HepG2 (cell line): ENCODE measurements around the gene RXFP3. TPM values are rescaled to one million over a fixed set of nuclear protein-coding genes. Genes with fewer than 3 reads are reported as not detected.

Source experiments
- ATAC-seq: fragments of 200-7000 bp; cut with Tn5 transposase; 3 replicates; pipeline ENCODE4 v1.9.1; 2020; ENCODE audit warnings: mild to moderate bottlenecking, moderate library complexity
- BruUV-seq: library from RNA; stranded (reverse); fragments of 400-500 nt; replicated peaks from 2 replicates; lab custom pipeline; 2021; lab: Mats Ljungman, UMichigan
- CTCF ChIA-PET: fragments of 300-600 bp; formaldehyde crosslinking; extraction: SDS; loops from one replicate; lab custom pipeline; 2021; ENCODE audit warnings: low total read pairs, inconsistent platforms, low intra/inter-chr PET ratio; lab: Yijun Ruan, JAX
- POLR2A ChIA-PET: fragments of 350-600 bp; sonication (Branson Sonifier 250); formaldehyde crosslinking; loops from one replicate; lab custom pipeline; 2020; ENCODE audit warnings: antibody characterized with exemption, inconsistent platforms; lab: Yijun Ruan, JAX
- DNase-seq: peaks from one replicate; pipeline ENCODE4 v3.0.0-alpha.2; 2015; ENCODE audit warnings: low spot score
- FAIRE-seq: peaks from 3 replicates; lab custom pipeline; 2011; peaks lifted over from hg19 to GRCh38; lab: Jason Lieb, UNC
- H2AFZ ChIP-seq: one replicate; pipeline ENCODE4 v1.6.1; 2011; ENCODE audit warnings: low read length, inconsistent platforms
- H3K27ac ChIP-seq: fragments of 300-600 bp; 3 replicates; pipeline ENCODE4 v1.8.0; 2011; ENCODE audit warnings: mixed run types, mild to moderate bottlenecking, mixed read lengths, low read length, inconsistent platforms; ENCODE audit not compliant: insufficient read depth; ENCODE audit errors: extremely low read length
- H3K27me3 ChIP-seq, 2 experiments: fragments of 200-600 bp in 1 of 2; 2 replicates in 1 of 2; 3 replicates in 1 of 2; pipeline versions ENCODE4 v1.6.0 to v1.8.0; 2011; ENCODE audit warnings: low read length in 2 of 2, mild to moderate bottlenecking in 2 of 2, moderate library complexity in 2 of 2, inconsistent platforms in 1 of 2; ENCODE audit not compliant: insufficient read depth in 2 of 2, control insufficient read depth in 1 of 2
- H3K36me3 ChIP-seq, 2 experiments: fragments of 200-600 bp in 1 of 2; replicated peaks in 1 of 2; 2 replicates in 1 of 2; 3 replicates in 1 of 2; pipeline versions ENCODE4 v1.5.1 to v1.8.0; 2011; ENCODE audit warnings: low read length in 2 of 2, inconsistent platforms in 1 of 2; ENCODE audit not compliant: insufficient read depth in 2 of 2, control insufficient read depth in 1 of 2
- H3K4me1 ChIP-seq: 2 replicates; pipeline ENCODE4 v1.5.1; 2012; ENCODE audit warnings: low read length, inconsistent platforms; ENCODE audit not compliant: insufficient read depth
- H3K4me2 ChIP-seq: 2 replicates; pipeline ENCODE4 v1.6.0; 2011; ENCODE audit warnings: low read depth, low read length, inconsistent platforms
- H3K4me3 ChIP-seq, 3 experiments: fragments of 200-600 bp in 1 of 3; sonication (generic), shearing (Covaris generic) in 1 of 3; replicated peaks in 1 of 3; 2 replicates each; pipeline ENCODE4 v1.5.1; 2011 to 2016; ENCODE audit warnings: low read length in 3 of 3, inconsistent platforms in 2 of 3, low read depth in 2 of 3, mild to moderate bottlenecking in 2 of 3, control low read depth in 1 of 3, mixed read lengths in 1 of 3; ENCODE audit not compliant: insufficient read depth in 1 of 3
- H3K79me2 ChIP-seq: one replicate; pipeline ENCODE4 v1.6.1; 2011; ENCODE audit warnings: low read length, inconsistent platforms; ENCODE audit not compliant: insufficient read depth
- H3K9ac ChIP-seq: 2 replicates; pipeline ENCODE4 v1.6.0; 2011; ENCODE audit warnings: mild to moderate bottlenecking, low read depth, low read length, inconsistent platforms; ENCODE audit not compliant: insufficient read depth
- H3K9me3 ChIP-seq: 2 replicates; pipeline ENCODE4 v1.5.1; 2012; ENCODE audit warnings: mild to moderate bottlenecking, low read length
- H4K20me1 ChIP-seq: 2 replicates; pipeline ENCODE4 v1.6.0; 2011; ENCODE audit warnings: inconsistent platforms, mild to moderate bottlenecking, low read length, moderate library complexity; ENCODE audit not compliant: insufficient read depth
- FOXJ3 ChIP-seq: sonication (generic); formaldehyde crosslinking; IDR thresholded peaks from 2 replicates; pipeline ENCODE4 v1.4.0; 2020; ENCODE audit warnings: missing genetic modification reagents, mild to moderate bottlenecking, borderline replicate concordance
- HOXA5 ChIP-seq: sonication (generic); formaldehyde crosslinking; IDR thresholded peaks from 2 replicates; pipeline ENCODE4 v1.4.0; 2020; ENCODE audit warnings: missing genetic modification reagents
- KAT7 ChIP-seq: IDR thresholded peaks from 2 replicates; pipeline ENCODE4 v1.6.1; 2018; ENCODE audit warnings: borderline replicate concordance, missing compliant biosample characterization
- NRL ChIP-seq: sonication (generic); formaldehyde crosslinking; IDR thresholded peaks from 2 replicates; pipeline ENCODE4 v1.5.0; 2020; ENCODE audit warnings: missing genetic modification reagents, mild to moderate bottlenecking, moderate library complexity, borderline replicate concordance
- PRMT3 ChIP-seq: sonication (generic); formaldehyde crosslinking; IDR thresholded peaks from 2 replicates; pipeline ENCODE4 v1.8.1; 2022; ENCODE audit warnings: low read depth, mild to moderate bottlenecking, moderate library complexity, missing genetic modification reagents, borderline replicate concordance
- TGIF2 ChIP-seq: IDR thresholded peaks from 2 replicates; pipeline ENCODE4 v1.6.1; 2016; ENCODE audit warnings: control low read depth, missing compliant biosample characterization
- ZFY ChIP-seq: sonication (generic); formaldehyde crosslinking; IDR thresholded peaks from 2 replicates; pipeline ENCODE4 v1.4.0; 2020; ENCODE audit warnings: missing genetic modification reagents
- ZIK1 ChIP-seq: sonication (generic); formaldehyde crosslinking; IDR thresholded peaks from 2 replicates; pipeline ENCODE4 v1.5.0; 2020; ENCODE audit warnings: mild to moderate bottlenecking, low read depth, missing genetic modification reagents, borderline replicate concordance
- ZNF558 ChIP-seq: sonication (generic); formaldehyde crosslinking; IDR thresholded peaks from 2 replicates; pipeline ENCODE4 v1.9.0; 2022; ENCODE audit warnings: mild to moderate bottlenecking, missing genetic modification reagents, borderline replicate concordance
- ZNF709 ChIP-seq: sonication (generic); formaldehyde crosslinking; IDR thresholded peaks from 2 replicates; pipeline ENCODE4 v1.5.0; 2020; ENCODE audit warnings: mild to moderate bottlenecking, missing genetic modification reagents
- ZNF883 ChIP-seq: sonication (generic); formaldehyde crosslinking; IDR thresholded peaks from 2 replicates; pipeline ENCODE4 v1.5.1; 2020; ENCODE audit warnings: mild to moderate bottlenecking, missing genetic modification reagents; ENCODE audit errors: not compliant biosample characterization
- WGBS: methylation state at CpG from one replicate; pipeline ENCODE4 v1.1.6; 2017; ENCODE audit warnings: low lambda C conversion rate; 5-methylcytosine and 5-hydroxymethylcytosine counted together
- in situ Hi-C: cut with HindIII; loops from 2 replicates; pipeline ENCODE4 v1.10.0; 2017; ENCODE audit warnings: low pct_unique_long_range_greater_than_20kb; ENCODE audit not compliant: extremely low pct_ligation_motif_present
- intact Hi-C: fragments of 100-400 bp; cut with micrococcal nuclease; formaldehyde crosslinking; loops from one replicate; pipeline ENCODE4 v1.10.0; 2022; ENCODE audit not compliant: unreplicated experiment
- polyA plus RNA-seq, 8 experiments: library from polyadenylated mRNA; depleted of rRNA in 3 of 8; stranded (reverse) in 7 of 8; unstranded in 1 of 8; fragments of >200 nt; fragmentation: Illumina TruSeq in 4 of 8; extraction: Trizol in 4 of 8; gene quantifications; 2 replicates each; pipeline versions ENCODE4 v1.2.1 to v1.2.3, GENCODE V29; 2011 to 2016; ENCODE audit warnings: low read depth in 4 of 8, missing spikeins in 1 of 8, mixed read lengths in 1 of 8; ENCODE audit not compliant: insufficient read depth in 1 of 8
- total RNA-seq, 5 experiments: library from RNA; depleted of rRNA; stranded (reverse); fragments of >200 nt; fragmentation: Illumina TruSeq; extraction: Trizol; gene quantifications; 2 replicates each; pipeline ENCODE4 v1.2.3, GENCODE V29; 2016; ENCODE audit warnings: low read depth in 1 of 5
- TF ChIP-seq, protein P1 (sequence below): sonication (generic); formaldehyde crosslinking; IDR thresholded peaks from 2 replicates; pipeline ENCODE4 v1.8.1; 2023; ENCODE audit warnings: mild to moderate bottlenecking, missing genetic modification reagents
- TF ChIP-seq, protein P2 (sequence below): sonication (generic); formaldehyde crosslinking; IDR thresholded peaks from 2 replicates; pipeline ENCODE4 v1.4.0; 2020; ENCODE audit warnings: missing genetic modification reagents, mild to moderate bottlenecking, borderline replicate concordance

Gene RXFP3
- total and polyA plus RNA-seq, 2 of the 13 experiments (the other 11 are each of a cell fraction or from before 2014, with no cell fraction given), result not detected

DNA sequence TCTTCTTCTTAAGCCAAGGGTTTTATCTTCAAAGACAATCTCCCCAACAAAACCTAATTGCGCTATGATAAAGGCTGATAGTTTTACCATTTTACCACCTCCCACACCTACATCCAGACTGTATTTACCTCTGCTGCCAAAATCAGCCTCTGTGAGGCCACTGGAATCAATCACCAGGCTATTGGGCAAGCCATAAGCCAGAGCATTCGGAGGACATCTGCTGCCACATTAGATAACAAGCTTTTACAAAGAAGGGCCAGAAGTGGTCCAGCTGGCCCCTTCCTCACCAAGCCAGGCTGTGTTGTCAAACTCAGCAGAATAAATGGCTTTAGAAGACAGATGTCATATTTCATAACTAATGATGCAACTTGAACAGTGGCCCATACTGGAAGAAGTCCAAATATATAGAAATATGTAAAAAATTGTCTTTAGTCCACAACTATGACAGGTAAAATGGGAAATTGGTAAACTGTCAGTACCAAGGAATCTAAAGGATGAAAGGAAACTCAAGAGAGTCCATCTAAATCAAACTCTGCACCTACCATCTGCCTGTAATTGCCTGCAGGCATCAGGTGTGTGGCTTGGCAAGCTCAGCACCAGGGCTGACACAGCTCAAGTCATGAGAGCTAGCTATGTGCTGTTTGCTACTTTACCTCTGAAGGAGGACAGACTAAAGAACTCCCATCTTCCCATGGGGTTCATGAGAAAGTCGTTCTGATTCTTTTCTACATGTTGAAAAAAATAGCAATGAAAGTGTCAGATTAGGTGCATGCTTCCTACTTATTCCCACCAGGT lies 32.2 kb downstream of the RXFP3 start:
- POLR2A ChIA-PET, result no interaction called here
- ATAC-seq (no peak), DNase-seq (no peak), FAIRE-seq (no peak)
- 59% methylated on average over 3 of the region's 3 CpGs for WGBS
- Histone ChIP-seq H3K4me1 (no peaks in the 10 kb centered on the region), H3K79me2 (no peaks in the 10 kb centered on the region), H3K27me3 (no peaks in the 10 kb centered on the region; a peak in 1 of 5 replicates), H3K4me2 (no peak overlapping the region), H3K9me3 (no peaks in the 10 kb centered on the region), H3K27ac (no peak overlapping the region), H3K36me3 (no peaks in the 10 kb centered on the region), H3K9ac (no peak overlapping the region), H4K20me1 (no peaks in the 10 kb centered on the region), H3K4me3 (no peak overlapping the region), H2AFZ (no peak overlapping the region)
- TF ChIP-seq KAT7 (CRISPR knock-in tag), result no peak
- no peak for TF ChIP-seq HOXA5 (CRISPR knock-in tag)
- no peak for TF ChIP-seq TGIF2
- no peak for TF ChIP-seq ZNF883
- TF ChIP-seq, protein P1, sequence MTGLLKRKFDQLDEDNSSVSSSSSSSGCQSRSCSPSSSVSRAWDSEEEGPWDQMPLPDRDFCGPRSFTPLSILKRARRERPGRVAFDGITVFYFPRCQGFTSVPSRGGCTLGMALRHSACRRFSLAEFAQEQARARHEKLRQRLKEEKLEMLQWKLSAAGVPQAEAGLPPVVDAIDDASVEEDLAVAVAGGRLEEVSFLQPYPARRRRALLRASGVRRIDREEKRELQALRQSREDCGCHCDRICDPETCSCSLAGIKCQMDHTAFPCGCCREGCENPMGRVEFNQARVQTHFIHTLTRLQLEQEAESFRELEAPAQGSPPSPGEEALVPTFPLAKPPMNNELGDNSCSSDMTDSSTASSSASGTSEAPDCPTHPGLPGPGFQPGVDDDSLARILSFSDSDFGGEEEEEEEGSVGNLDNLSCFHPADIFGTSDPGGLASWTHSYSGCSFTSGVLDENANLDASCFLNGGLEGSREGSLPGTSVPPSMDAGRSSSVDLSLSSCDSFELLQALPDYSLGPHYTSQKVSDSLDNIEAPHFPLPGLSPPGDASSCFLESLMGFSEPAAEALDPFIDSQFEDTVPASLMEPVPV (CRISPR knock-in tag), result no peak
- TF ChIP-seq, protein P2, sequence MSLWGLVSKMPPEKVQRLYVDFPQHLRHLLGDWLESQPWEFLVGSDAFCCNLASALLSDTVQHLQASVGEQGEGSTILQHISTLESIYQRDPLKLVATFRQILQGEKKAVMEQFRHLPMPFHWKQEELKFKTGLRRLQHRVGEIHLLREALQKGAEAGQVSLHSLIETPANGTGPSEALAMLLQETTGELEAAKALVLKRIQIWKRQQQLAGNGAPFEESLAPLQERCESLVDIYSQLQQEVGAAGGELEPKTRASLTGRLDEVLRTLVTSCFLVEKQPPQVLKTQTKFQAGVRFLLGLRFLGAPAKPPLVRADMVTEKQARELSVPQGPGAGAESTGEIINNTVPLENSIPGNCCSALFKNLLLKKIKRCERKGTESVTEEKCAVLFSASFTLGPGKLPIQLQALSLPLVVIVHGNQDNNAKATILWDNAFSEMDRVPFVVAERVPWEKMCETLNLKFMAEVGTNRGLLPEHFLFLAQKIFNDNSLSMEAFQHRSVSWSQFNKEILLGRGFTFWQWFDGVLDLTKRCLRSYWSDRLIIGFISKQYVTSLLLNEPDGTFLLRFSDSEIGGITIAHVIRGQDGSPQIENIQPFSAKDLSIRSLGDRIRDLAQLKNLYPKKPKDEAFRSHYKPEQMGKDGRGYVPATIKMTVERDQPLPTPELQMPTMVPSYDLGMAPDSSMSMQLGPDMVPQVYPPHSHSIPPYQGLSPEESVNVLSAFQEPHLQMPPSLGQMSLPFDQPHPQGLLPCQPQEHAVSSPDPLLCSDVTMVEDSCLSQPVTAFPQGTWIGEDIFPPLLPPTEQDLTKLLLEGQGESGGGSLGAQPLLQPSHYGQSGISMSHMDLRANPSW (CRISPR knock-in tag), result no peak
- TF ChIP-seq FOXJ3 (CRISPR knock-in tag), result no peak
- no peak for TF ChIP-seq ZNF558 (CRISPR knock-in tag)
- no peak for TF ChIP-seq NRL (CRISPR knock-in tag)
- TF ChIP-seq ZIK1 (CRISPR knock-in tag), result no peak
- no peak for TF ChIP-seq PRMT3
- TF ChIP-seq ZNF709 (CRISPR knock-in tag), result no peak
- TF ChIP-seq ZFY (CRISPR knock-in tag), result no peak
- BruUV-seq, result no TSS peak
- in situ Hi-C loops, result no loop called here
- intact Hi-C loops, result no loop called here
- CTCF ChIA-PET, result no interaction called here
